IMR-90 (cell line): Measurements from ENCODE around the gene HEXIM1.

ENCODE experiments used
- CHD1 ChIP-seq: IDR thresholded peaks from 2 replicates; pipeline ENCODE4 v1.6.1; 2012; ENCODE audit warnings: low read depth, low read length, improper control_type of control experiment
- MAFK ChIP-seq: IDR thresholded peaks from 2 replicates; pipeline ENCODE4 v1.6.1; 2012; ENCODE audit warnings: low read depth, low read length, improper control_type of control experiment
- MXI1 ChIP-seq: IDR thresholded peaks from 2 replicates; pipeline ENCODE4 v1.6.1; 2012; ENCODE audit warnings: low read depth, mild to moderate bottlenecking, low read length, moderate library complexity, borderline replicate concordance
- POLR2A ChIP-seq: IDR thresholded peaks from 2 replicates; pipeline ENCODE4 v1.6.1; 2012; ENCODE audit warnings: mild to moderate bottlenecking, low read depth, low read length
- RAD21 ChIP-seq: IDR thresholded peaks from 2 replicates; pipeline ENCODE4 v1.6.1; 2012; ENCODE audit warnings: low read length, improper control_type of control experiment
- RCOR1 ChIP-seq: IDR thresholded peaks from 2 replicates; pipeline ENCODE4 v1.6.1; 2012; ENCODE audit warnings: mild to moderate bottlenecking, low read length, improper control_type of control experiment; ENCODE audit not compliant: insufficient replicate concordance
- RFX5 ChIP-seq: IDR thresholded peaks from 2 replicates; pipeline ENCODE4 v1.8.0; 2012; ENCODE audit warnings: low read depth, mild to moderate bottlenecking, low read length, moderate library complexity
- SMC3 ChIP-seq: fragments of 150-350 bp; IDR thresholded peaks from 2 replicates; pipeline ENCODE4 v1.6.1; 2016; ENCODE audit warnings: low read depth, mild to moderate bottlenecking, antibody characterized with exemption, low read length, moderate library complexity
- TF ChIP-seq, protein P1 (sequence below): fragments of 150-350 bp; IDR thresholded peaks from 2 replicates; pipeline ENCODE4 v1.6.1; 2017; ENCODE audit warnings: mild to moderate bottlenecking, antibody characterized with exemption, low read length, low read depth
- TF ChIP-seq, protein P2 (sequence below): conservative IDR thresholded peaks from 2 replicates; pipeline ENCODE4 v1.5.1; 2012; ENCODE audit warnings: mild to moderate bottlenecking, low read depth, low read length, improper control_type of control experiment

GRCh38 chr17:45170931-45171337, 22.7 kb downstream of the HEXIM1 start:
- TF ChIP-seq POLR2A, result no peak
- TF ChIP-seq, protein P1, sequence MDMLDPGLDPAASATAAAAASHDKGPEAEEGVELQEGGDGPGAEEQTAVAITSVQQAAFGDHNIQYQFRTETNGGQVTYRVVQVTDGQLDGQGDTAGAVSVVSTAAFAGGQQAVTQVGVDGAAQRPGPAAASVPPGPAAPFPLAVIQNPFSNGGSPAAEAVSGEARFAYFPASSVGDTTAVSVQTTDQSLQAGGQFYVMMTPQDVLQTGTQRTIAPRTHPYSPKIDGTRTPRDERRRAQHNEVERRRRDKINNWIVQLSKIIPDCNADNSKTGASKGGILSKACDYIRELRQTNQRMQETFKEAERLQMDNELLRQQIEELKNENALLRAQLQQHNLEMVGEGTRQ, result no peak
- TF ChIP-seq, protein P2, sequence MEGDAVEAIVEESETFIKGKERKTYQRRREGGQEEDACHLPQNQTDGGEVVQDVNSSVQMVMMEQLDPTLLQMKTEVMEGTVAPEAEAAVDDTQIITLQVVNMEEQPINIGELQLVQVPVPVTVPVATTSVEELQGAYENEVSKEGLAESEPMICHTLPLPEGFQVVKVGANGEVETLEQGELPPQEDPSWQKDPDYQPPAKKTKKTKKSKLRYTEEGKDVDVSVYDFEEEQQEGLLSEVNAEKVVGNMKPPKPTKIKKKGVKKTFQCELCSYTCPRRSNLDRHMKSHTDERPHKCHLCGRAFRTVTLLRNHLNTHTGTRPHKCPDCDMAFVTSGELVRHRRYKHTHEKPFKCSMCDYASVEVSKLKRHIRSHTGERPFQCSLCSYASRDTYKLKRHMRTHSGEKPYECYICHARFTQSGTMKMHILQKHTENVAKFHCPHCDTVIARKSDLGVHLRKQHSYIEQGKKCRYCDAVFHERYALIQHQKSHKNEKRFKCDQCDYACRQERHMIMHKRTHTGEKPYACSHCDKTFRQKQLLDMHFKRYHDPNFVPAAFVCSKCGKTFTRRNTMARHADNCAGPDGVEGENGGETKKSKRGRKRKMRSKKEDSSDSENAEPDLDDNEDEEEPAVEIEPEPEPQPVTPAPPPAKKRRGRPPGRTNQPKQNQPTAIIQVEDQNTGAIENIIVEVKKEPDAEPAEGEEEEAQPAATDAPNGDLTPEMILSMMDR, result no peak
- TF ChIP-seq RAD21, result no peak
- no peak for TF ChIP-seq RCOR1
- no peak for TF ChIP-seq MXI1
- TF ChIP-seq RFX5, result no peak
- TF ChIP-seq MAFK, result no peak
- TF ChIP-seq CHD1, result no peak
- TF ChIP-seq SMC3, result no peak
